HL-60 (cell line): Measurements from ENCODE around the gene FREM2.

Experiments
- DNase-seq, 2 experiments: peaks; one replicate each; pipeline ENCODE4 v3.0.0-alpha.2; 2010 to 2020; ENCODE audit warnings: low read depth in 1 of 2, low spot score in 1 of 2
- H3K27ac ChIP-seq: fragments of 250-450 bp; sonication (Bioruptor Pico); replicated peaks from 2 replicates; pipeline ENCODE4 v1.5.1; 2020; ENCODE audit warnings: mild to moderate bottlenecking, moderate library complexity
- H3K27me3 ChIP-seq: fragments of 250-450 bp; sonication (Bioruptor Pico); 2 replicates; pipeline ENCODE4 v1.5.1; 2021; ENCODE audit warnings: mild to moderate bottlenecking, moderate library complexity; ENCODE audit not compliant: insufficient read depth, poor library complexity, severe bottlenecking
- H3K4me3 ChIP-seq: replicated peaks from 2 replicates; pipeline ENCODE4 v1.5.1; 2011; ENCODE audit warnings: mild to moderate bottlenecking, control low read depth, low read length; ENCODE audit not compliant: insufficient read depth
- CTCF ChIP-seq: IDR thresholded peaks from one replicate; pipeline ENCODE4 v1.5.1; 2011; ENCODE audit warnings: low read length, control low read depth, inconsistent platforms; ENCODE audit not compliant: insufficient read depth
- GABPA ChIP-seq: IDR thresholded peaks from 2 replicates; pipeline ENCODE4 v1.6.1; 2012; ENCODE audit warnings: low read depth
- POLR2AphosphoS5 ChIP-seq: IDR thresholded peaks from 2 replicates; pipeline ENCODE4 v1.6.1; 2012; ENCODE audit warnings: low read depth
- REST ChIP-seq: IDR thresholded peaks from 2 replicates; pipeline ENCODE4 v1.6.1; 2012; ENCODE audit warnings: low read depth; ENCODE audit not compliant: insufficient replicate concordance
- SPI1 ChIP-seq: IDR thresholded peaks from 2 replicates; pipeline ENCODE4 v1.6.1; 2012; ENCODE audit warnings: low read depth, mild to moderate bottlenecking, borderline replicate concordance

The FREM2 gene

GRCh38 chr13:38657191-38657590, 29.7 kb upstream of the FREM2 start:
- H3K27ac ChIP-seq = no peak overlapping the region
- no peaks in the 10 kb centered on the region for H3K27me3 ChIP-seq
- H3K4me3 ChIP-seq = no peak overlapping the region
- DNase-seq = no peak
- no peak for TF ChIP-seq SPI1

GRCh38 chr13:38658906-38659305, 28.0 kb upstream of the FREM2 start:
- no peak for DNase-seq
- H3K27me3 ChIP-seq = no peaks in the 10 kb centered on the region
- no peak for TF ChIP-seq CTCF
- TF ChIP-seq GABPA = no peak
- TF ChIP-seq POLR2AphosphoS5 = no peak
- TF ChIP-seq REST = no peak
- no peak for TF ChIP-seq SPI1
- H3K27ac ChIP-seq = no peak overlapping the region
- H3K4me3 ChIP-seq = no peak overlapping the region

GRCh38 chr13:38661010-38661675, 25.7 kb upstream of the FREM2 start:
- H3K4me3 ChIP-seq = no peak overlapping the region
- H3K27ac ChIP-seq = no peak overlapping the region
- TF ChIP-seq CTCF (no peak), SPI1 (no peak), REST (no peak), POLR2AphosphoS5 (no peak), GABPA (no peak)
- DNase-seq = no peak
- H3K27me3 ChIP-seq = no peaks in the 10 kb centered on the region

GRCh38 chr13:38662362-38662761, 24.5 kb upstream of the FREM2 start:
- H3K4me3 ChIP-seq = no peak overlapping the region
- DNase-seq = no peak
- H3K27me3 ChIP-seq = no peaks in the 10 kb centered on the region
- H3K27ac ChIP-seq = no peak overlapping the region
- no peak for TF ChIP-seq POLR2AphosphoS5

GRCh38 chr13:38664906-38665305, 22.0 kb upstream of the FREM2 start:
- H3K27me3 ChIP-seq = no peaks in the 10 kb centered on the region
- H3K27ac ChIP-seq = no peak overlapping the region
- no peak for TF ChIP-seq CTCF
- no peak for TF ChIP-seq POLR2AphosphoS5
- TF ChIP-seq REST = no peak
- TF ChIP-seq SPI1 = no peak
- no peak overlapping the region for H3K4me3 ChIP-seq
- no peak for DNase-seq
